ENCODE measurements around the gene ADA. TPM values are rescaled to one million over a fixed set of nuclear protein-coding genes. Genes with fewer than 3 reads are reported as not detected.

ADA gene
- total RNA-seq, 1 donor from 2014 or later, result 5.8 TPM

DNA sequence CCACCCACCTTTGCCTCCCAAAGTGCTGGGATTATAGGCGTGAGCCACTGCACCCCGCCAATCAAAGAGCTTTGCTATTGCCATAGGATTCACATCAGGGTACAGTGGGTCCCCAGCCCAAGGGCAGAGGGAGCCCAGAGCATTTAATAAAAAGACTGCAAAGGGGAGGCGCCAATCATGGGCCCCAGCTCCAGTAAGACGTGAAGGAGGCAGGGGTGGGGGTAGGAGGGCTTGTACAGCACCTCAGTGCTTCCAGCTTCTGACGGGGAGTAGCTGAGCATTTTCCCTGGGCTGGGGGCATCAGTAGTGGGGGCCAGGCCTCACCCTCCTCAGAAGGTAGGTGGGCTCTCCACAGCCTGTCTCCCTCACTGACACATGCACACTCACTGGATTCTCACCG is 1.5 kb downstream of the ADA start:
- no peak overlapping the region for H3K27ac ChIP-seq
- DNase-seq (no peak), ATAC-seq (no peak)
- H3K27me3 ChIP-seq, result no peaks in the 10 kb centered on the region
- H3K4me3 ChIP-seq, result no peak overlapping the region
- intact Hi-C loops (cut with DNase I), result no loop called here
- H3K9me3 ChIP-seq, result no peaks in the 10 kb centered on the region
- TF ChIP-seq CTCF (IDR thresholded peaks at IDR 0.05), result no peak
- no peaks in the 10 kb centered on the region for H3K36me3 ChIP-seq
- peaks cover 27% of the 10 kb centered on the region for H3K4me1 ChIP-seq

GRCh38 chr20:44649126-44649525 is 2.4 kb downstream of the ADA start:
- Histone ChIP-seq H3K27me3 (no peaks in the 10 kb centered on the region), H3K36me3 (no peaks in the 10 kb centered on the region), H3K27ac (no peak overlapping the region), H3K4me3 (no peak overlapping the region), H3K9me3 (no peaks in the 10 kb centered on the region), H3K4me1 (peaks cover 34% of the 10 kb centered on the region)
- ATAC-seq, result no peak
- intact Hi-C loops (cut with DNase I), result no loop called here
- DNase-seq, result no peak
- no peak for TF ChIP-seq CTCF (IDR thresholded peaks at IDR 0.05)

DNA sequence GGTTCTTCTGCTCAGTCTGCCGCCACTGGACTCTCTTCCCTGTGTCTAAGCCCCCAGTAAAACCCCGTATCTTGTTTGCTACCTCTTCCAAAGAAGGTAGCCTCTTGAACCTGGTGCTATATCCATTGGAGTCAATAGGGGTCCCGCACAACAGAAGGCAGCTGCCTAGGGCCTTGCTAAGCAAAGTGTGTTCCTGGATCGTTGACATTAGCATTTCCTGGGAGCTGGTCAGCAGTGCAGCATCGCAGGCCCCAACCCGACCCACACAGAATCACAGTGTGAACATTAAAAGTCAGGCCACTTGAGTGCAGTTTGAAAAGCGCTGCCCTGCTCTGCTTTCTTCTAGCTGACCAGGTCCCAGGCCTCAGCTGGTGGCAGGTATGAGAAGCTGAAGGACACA is 2.9 kb downstream of the ADA start:
- Histone ChIP-seq H3K4me1 (peaks cover 40% of the 10 kb centered on the region), H3K27me3 (no peaks in the 10 kb centered on the region), H3K4me3 (no peak overlapping the region), H3K27ac (no peak overlapping the region), H3K36me3 (no peaks in the 10 kb centered on the region), H3K9me3 (no peaks in the 10 kb centered on the region)
- intact Hi-C loops (cut with DNase I), result no loop called here
- no peak for TF ChIP-seq CTCF (IDR thresholded peaks at IDR 0.05)
- no peak for DNase-seq
- ATAC-seq, result no peak

DNA sequence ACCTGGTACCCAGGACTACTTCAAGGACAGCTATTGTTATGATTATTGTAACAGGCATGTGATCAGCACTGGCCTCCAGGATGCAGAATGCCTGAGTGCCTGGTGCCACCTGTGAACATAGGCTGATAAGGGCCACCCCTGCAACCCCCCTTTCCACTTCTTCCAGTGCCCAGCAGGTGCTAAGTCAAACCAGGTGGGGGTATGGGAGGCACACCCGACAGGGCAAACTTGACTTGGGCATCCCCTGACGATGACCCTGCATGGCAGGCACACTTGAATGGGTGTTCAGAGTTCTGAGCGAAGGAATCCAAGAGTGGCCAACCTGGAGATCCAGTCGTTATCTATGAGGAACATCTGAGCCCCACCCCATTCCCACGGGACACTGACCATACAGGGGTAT is 3.4 kb downstream of the ADA start:
- peaks cover 41% of the 10 kb centered on the region for H3K4me1 ChIP-seq
- no peaks in the 10 kb centered on the region for H3K36me3 ChIP-seq
- intact Hi-C loops (cut with DNase I), result no loop called here
- no peak overlapping the region for H3K27ac ChIP-seq
- H3K27me3 ChIP-seq, result no peaks in the 10 kb centered on the region
- no peak for TF ChIP-seq CTCF (IDR thresholded peaks at IDR 0.05)
- no peak for DNase-seq
- no peaks in the 10 kb centered on the region for H3K9me3 ChIP-seq
- ATAC-seq, result no peak
- H3K4me3 ChIP-seq, result no peak overlapping the region

DNA sequence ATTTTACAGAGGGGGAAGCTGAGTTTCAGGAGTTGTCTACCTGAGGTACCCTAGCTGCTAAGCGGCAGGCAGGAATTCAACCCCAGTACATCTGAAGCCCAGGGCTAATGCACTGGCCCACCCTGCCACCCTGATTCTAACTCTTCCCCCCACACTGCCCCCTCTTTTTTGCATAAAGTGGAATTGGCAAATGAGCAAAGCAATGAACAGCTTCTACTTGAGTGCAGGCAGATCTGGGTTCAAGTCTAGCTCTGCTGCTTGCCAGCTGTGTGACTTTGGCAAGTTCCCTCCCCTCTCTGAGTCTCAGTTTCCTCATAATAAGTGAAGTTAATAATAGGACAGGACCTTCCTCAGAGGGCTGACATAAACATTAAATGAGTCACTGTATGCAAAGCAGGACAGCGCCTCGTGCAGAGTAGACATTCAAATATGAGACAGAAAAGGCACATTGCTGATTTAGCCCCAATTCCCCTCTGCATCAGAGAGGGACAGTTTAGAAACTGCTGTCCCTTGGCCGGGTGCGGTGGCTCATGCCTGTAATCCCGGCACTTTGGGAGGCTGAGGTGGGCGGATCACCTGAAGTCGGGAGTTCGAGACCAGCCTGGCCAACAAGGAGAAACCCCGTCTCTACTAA is 4.7 kb downstream of the ADA start:
- Histone ChIP-seq H3K27me3 (no peaks in the 10 kb centered on the region), H3K9me3 (no peaks in the 10 kb centered on the region), H3K4me1 (peaks cover 51% of the 10 kb centered on the region), H3K36me3 (no peaks in the 10 kb centered on the region), H3K4me3 (no peak overlapping the region), H3K27ac (peak overlapping the region; percentile 9)
- TF ChIP-seq CTCF (IDR thresholded peaks at IDR 0.05), result no peak
- peak; percentile 2 for ATAC-seq
- no peak for DNase-seq
- intact Hi-C loops (cut with DNase I), result no loop called here

All from upper lobe of right lung (tissue), 1 donor.